MM.1S (cell line): ENCODE measurements around the gene GRB7.

ENCODE experiments used
- DNase-seq: peaks from one replicate; pipeline ENCODE4 v3.0.0-alpha.2; 2015
- H2AFZ ChIP-seq: fragments of 300-600 bp; sonication (generic); 2 replicates; pipeline ENCODE4 v1.6.0; 2016; ENCODE audit warnings: antibody characterized with exemption, low read length
- H3F3A ChIP-seq: fragments of 300-600 bp; sonication (generic); 2 replicates; pipeline ENCODE4 v1.6.1; 2016; ENCODE audit warnings: mild to moderate bottlenecking, antibody characterized with exemption, low read length, moderate library complexity, mixed read lengths; ENCODE audit not compliant: insufficient read depth
- H3K27ac ChIP-seq: fragments of 300-600 bp; sonication (generic); 2 replicates; pipeline ENCODE4 v1.5.1; 2016; ENCODE audit warnings: mild to moderate bottlenecking, low read length
- H3K27me3 ChIP-seq: fragments of 300-600 bp; sonication (generic); replicated peaks from 2 replicates; pipeline ENCODE4 v1.6.0; 2016; ENCODE audit warnings: low read length; ENCODE audit not compliant: insufficient read depth
- H3K36me3 ChIP-seq: fragments of 300-600 bp; sonication (generic); replicated peaks from 2 replicates; pipeline ENCODE4 v1.6.1; 2016; ENCODE audit warnings: mild to moderate bottlenecking, low read length, mixed read lengths; ENCODE audit not compliant: insufficient read depth
- H3K4me1 ChIP-seq: fragments of 300-600 bp; sonication (generic); 2 replicates; pipeline ENCODE4 v1.6.1; 2016; ENCODE audit warnings: low read length, mixed read lengths
- H3K4me2 ChIP-seq: fragments of 300-600 bp; sonication (generic); 2 replicates; pipeline ENCODE4 v1.6.0; 2016; ENCODE audit warnings: low read depth, low read length
- H3K4me3 ChIP-seq: fragments of 300-600 bp; sonication (generic); 2 replicates; pipeline ENCODE4 v1.5.1; 2016; ENCODE audit warnings: low read length, mixed read lengths
- H3K79me2 ChIP-seq: fragments of 300-600 bp; sonication (generic); 2 replicates; pipeline ENCODE4 v1.6.1; 2016; ENCODE audit warnings: mixed run types, low read length, mixed read lengths
- H3K9ac ChIP-seq: fragments of 300-600 bp; sonication (generic); 2 replicates; pipeline ENCODE4 v1.6.1; 2016; ENCODE audit warnings: low read length, mixed read lengths
- H3K9me2 ChIP-seq: fragments of 300-600 bp; sonication (generic); replicated peaks from 2 replicates; pipeline ENCODE4 v1.6.1; 2016; ENCODE audit warnings: mild to moderate bottlenecking, low read length, mixed read lengths; ENCODE audit not compliant: insufficient read depth
- H3K9me3 ChIP-seq: fragments of 300-600 bp; sonication (generic); replicated peaks from 2 replicates; pipeline ENCODE4 v1.6.1; 2016; ENCODE audit warnings: mild to moderate bottlenecking, low read length, mixed read lengths; ENCODE audit not compliant: insufficient read depth
- H4K20me1 ChIP-seq: fragments of 300-600 bp; sonication (generic); 2 replicates; pipeline ENCODE4 v1.6.1; 2016; ENCODE audit warnings: mild to moderate bottlenecking, low read length, moderate library complexity, mixed read lengths; ENCODE audit not compliant: insufficient read depth
- EZH2 ChIP-seq: fragments of 300-600 bp; sonication (generic); optimal IDR thresholded peaks from 2 replicates; pipeline ENCODE3; 2017; ENCODE audit warnings: low read depth, mild to moderate bottlenecking, antibody characterized with exemption, low read length, mixed read lengths
- EZH2phosphoT487 ChIP-seq: fragments of 300-600 bp; sonication (generic); IDR thresholded peaks from 2 replicates; pipeline ENCODE4 v1.6.1; 2018; ENCODE audit warnings: antibody characterized with exemption, low read length
- TF ChIP-seq, protein P1 (sequence below): fragments of 300-600 bp; sonication (generic); IDR thresholded peaks from 2 replicates; pipeline ENCODE4 v1.5.1; 2016; ENCODE audit warnings: antibody characterized with exemption, low read length, mixed read lengths

Gene GRB7

DNA sequence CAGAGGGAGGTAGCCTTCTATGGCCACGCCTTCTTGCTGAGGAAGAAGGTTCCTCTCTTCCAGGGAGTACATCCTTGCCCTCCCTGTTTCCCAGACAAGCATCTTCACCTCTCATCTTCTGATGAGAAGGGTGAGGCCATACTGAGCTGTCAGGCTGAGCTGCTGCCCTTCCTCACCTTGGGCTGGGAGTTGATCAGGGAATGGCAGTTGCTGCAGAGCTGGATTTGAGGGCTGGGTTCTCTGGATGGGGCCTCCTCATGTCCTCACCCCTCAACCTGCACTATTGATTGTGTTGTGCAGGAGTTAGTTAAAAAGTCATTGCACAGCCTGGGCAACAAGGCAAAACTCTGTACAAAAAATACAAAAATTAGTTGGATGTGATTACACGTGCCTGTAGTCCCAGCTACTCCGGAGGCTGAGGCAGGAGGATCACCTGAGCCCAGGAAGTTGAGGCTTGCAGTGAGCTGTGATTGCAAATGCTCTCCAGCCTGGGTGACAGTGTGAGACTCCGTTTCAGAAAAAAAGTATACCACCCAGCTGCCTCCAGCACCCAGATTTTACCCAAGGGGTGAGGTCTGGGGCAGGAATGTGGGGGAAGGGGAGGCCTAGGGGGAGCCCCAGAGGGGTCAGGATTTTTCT is 35.8 kb upstream of the GRB7 start:
- no peak overlapping the region for H2AFZ ChIP-seq
- H3K9me3 ChIP-seq, result no peaks in the 10 kb centered on the region
- no peak for DNase-seq
- H3K4me2 ChIP-seq, result no peak overlapping the region
- H3K27me3 ChIP-seq, result no peaks in the 10 kb centered on the region
- TF ChIP-seq, protein P1, sequence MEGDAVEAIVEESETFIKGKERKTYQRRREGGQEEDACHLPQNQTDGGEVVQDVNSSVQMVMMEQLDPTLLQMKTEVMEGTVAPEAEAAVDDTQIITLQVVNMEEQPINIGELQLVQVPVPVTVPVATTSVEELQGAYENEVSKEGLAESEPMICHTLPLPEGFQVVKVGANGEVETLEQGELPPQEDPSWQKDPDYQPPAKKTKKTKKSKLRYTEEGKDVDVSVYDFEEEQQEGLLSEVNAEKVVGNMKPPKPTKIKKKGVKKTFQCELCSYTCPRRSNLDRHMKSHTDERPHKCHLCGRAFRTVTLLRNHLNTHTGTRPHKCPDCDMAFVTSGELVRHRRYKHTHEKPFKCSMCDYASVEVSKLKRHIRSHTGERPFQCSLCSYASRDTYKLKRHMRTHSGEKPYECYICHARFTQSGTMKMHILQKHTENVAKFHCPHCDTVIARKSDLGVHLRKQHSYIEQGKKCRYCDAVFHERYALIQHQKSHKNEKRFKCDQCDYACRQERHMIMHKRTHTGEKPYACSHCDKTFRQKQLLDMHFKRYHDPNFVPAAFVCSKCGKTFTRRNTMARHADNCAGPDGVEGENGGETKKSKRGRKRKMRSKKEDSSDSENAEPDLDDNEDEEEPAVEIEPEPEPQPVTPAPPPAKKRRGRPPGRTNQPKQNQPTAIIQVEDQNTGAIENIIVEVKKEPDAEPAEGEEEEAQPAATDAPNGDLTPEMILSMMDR, result no peak
- TF ChIP-seq EZH2phosphoT487 (no peak), EZH2 (no peak)
- H3K4me3 ChIP-seq, result no peak overlapping the region
- H3K36me3 ChIP-seq, result no peaks in the 10 kb centered on the region
- H3K9ac ChIP-seq, result no peak overlapping the region
- no peaks in the 10 kb centered on the region for H3K9me2 ChIP-seq
- H3K79me2 ChIP-seq, result no peaks in the 10 kb centered on the region
- no peaks in the 10 kb centered on the region for H4K20me1 ChIP-seq
- no peaks in the 10 kb centered on the region for H3F3A ChIP-seq
- H3K4me1 ChIP-seq, result peaks cover 21% of the 10 kb centered on the region
- no peak overlapping the region for H3K27ac ChIP-seq

DNA sequence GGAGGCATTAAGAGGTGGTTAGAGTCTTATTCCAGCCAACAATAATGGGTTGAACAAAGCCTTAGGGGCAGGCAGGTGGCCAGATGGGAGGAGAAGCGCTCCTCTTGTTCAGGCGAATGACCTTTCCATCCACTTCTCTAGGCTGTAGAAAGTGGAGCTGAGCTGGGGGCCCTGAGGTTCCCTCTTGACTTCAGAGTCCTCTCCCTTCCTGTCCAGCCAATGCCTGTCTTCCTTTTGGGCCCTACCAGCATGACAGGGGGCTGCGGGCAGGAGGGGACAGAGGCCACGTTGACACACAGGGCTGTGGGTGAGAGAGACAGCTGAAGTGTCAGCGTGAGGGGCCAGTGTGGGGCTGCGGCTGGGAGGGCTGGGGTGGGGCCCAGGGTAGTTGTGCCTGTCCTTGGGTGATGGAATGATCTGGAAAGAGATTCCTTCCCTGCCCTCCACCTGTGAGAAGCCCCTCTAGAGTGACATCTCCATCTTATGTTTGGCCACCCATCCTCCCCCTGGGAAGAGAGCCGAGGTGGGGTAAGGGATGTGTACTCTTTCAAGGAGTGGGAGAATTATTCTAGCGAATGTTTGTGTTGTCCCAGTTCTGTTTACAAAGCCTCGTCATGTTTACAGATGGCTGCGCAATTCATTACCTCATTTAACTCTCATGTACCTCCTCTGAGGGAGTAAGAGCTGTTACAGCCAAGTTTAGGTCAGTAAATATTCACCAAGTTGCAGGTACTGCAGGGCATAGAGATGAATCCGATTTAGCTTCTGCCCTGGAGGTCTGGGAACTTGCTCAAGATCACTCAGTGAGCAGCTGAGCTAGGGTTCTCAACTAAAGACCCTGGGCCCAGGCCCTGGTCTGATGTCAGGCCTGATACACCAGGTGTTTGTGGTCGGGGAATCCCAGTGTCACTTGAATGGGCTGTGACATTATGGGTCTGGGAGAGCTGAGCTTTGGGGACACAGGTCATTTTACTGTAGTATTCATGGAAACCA is 34.5 kb upstream of the GRB7 start:
- Histone ChIP-seq H4K20me1 (no peaks in the 10 kb centered on the region), H3K9ac (no peak overlapping the region; the same call in 1 of the 2 replicates), H3K4me3 (no peak overlapping the region), H3K9me3 (no peaks in the 10 kb centered on the region), H3K27me3 (no peaks in the 10 kb centered on the region), H3K27ac (peak overlapping the region; percentile 61; the same call in 1 of the 2 replicates), H3K79me2 (no peaks in the 10 kb centered on the region), H3F3A (no peaks in the 10 kb centered on the region), H3K4me1 (peaks cover 27% of the 10 kb centered on the region), H3K9me2 (no peaks in the 10 kb centered on the region), H2AFZ (peak overlapping the region; percentile 33), H3K4me2 (peak overlapping the region; percentile 38; the same call in 1 of the 2 replicates), H3K36me3 (no peaks in the 10 kb centered on the region)
- peak; percentile 78 for DNase-seq
- TF ChIP-seq EZH2phosphoT487 (no peak), EZH2 (no peak)
- TF ChIP-seq, protein P1, result no peak

DNA sequence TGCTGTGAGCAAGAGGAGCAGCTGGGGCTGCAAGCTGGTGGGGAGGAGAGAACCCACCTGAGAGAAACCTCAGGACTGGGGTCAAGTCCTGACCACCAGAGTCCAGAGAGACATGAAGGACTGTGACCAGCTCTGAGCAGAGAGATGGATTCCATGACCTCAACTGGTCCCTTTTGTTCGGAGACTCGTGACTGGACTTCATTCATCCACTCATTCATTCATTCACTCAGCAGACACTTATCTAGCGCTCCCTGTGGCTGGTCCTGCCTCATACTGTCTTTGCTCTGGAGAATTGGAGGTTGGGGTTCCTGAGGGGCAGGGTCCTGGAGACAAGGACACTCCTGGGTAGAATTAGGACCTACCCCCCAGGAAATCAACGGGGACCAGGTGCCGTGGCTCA is 33.8 kb upstream of the GRB7 start:
- Histone ChIP-seq H3F3A (no peaks in the 10 kb centered on the region), H3K4me1 (peaks cover 27% of the 10 kb centered on the region), H3K9me2 (no peaks in the 10 kb centered on the region), H3K79me2 (no peaks in the 10 kb centered on the region), H3K4me3 (no peak overlapping the region), H3K9ac (no peak overlapping the region; the same call in 1 of the 2 replicates), H3K36me3 (no peaks in the 10 kb centered on the region), H3K27me3 (no peaks in the 10 kb centered on the region), H3K4me2 (peak overlapping the region; percentile 38; the same call in 1 of the 2 replicates), H3K9me3 (no peaks in the 10 kb centered on the region), H2AFZ (peak overlapping the region; percentile 33), H3K27ac (peak overlapping the region; percentile 61; the same call in 1 of the 2 replicates), H4K20me1 (no peaks in the 10 kb centered on the region)
- no peak for DNase-seq
- TF ChIP-seq EZH2phosphoT487 (no peak), EZH2 (no peak)
- TF ChIP-seq, protein P1, result no peak
